B cell (primary cell): ENCODE results near the gene CLDN6. TPM values are rescaled to one million over a fixed set of nuclear protein-coding genes. Genes with fewer than 3 reads are reported as not detected.

Experiments used
- ATAC-seq: fragments of 200-7000 bp; cut with Tn5 transposase; one replicate; pipeline ENCODE4 v1.10.0; 2021; ENCODE audit warnings: low read depth, mild to moderate bottlenecking, moderate number of reproducible peaks, moderate library complexity
- CTCF ChIA-PET: fragments of 350-600 bp; sonication (Branson Sonifier 250); formaldehyde crosslinking; loops from one replicate; lab custom pipeline; 2021; ENCODE audit warnings: antibody characterized with exemption, inconsistent platforms; lab: Charles Lee
- POLR2A ChIA-PET: fragments of 350-600 bp; sonication (Branson Sonifier 250); formaldehyde crosslinking; loops from one replicate; lab custom pipeline; 2021; ENCODE audit warnings: antibody characterized with exemption; lab: Charles Lee
- DNase-seq: peaks from one replicate; pipeline ENCODE4 v3.0.0; 2013
- H2AFZ ChIP-seq: 2 replicates; pipeline ENCODE4 v1.6.1; 2012; ENCODE audit warnings: mild to moderate bottlenecking, low read depth, low read length; ENCODE audit not compliant: insufficient read depth, poor library complexity, severe bottlenecking
- H3K27ac ChIP-seq, 2 donors: 1 replicate in 1 of 2; 2 replicates in 1 of 2; pipeline ENCODE4 v1.5.1; 2012 to 2013; ENCODE audit warnings: low read length in 2 of 2, mild to moderate bottlenecking in 2 of 2, moderate library complexity in 1 of 2
- H3K27me3 ChIP-seq, 4 experiments: fragments of 200-600 bp in 1 of 4; sonication (generic) in 1 of 4; replicated peaks in 1 of 4; 1 replicate in 2 of 4; 2 replicates in 2 of 4; pipeline versions ENCODE4 v1.6.1 to v1.7.0; 2013 to 2016; ENCODE audit warnings: low read length in 3 of 4, mild to moderate bottlenecking in 2 of 4, mixed read lengths in 1 of 4, moderate library complexity in 1 of 4; ENCODE audit not compliant: insufficient read depth in 4 of 4, control insufficient read depth in 3 of 4; ENCODE audit errors: control extremely low read depth in 1 of 4
- H3K36me3 ChIP-seq, 2 experiments: replicated peaks in 1 of 2; 1 replicate in 1 of 2; 2 replicates in 1 of 2; pipeline versions ENCODE4 v1.6.1 to v1.7.1; 2013; ENCODE audit warnings: low read length in 1 of 2; ENCODE audit not compliant: insufficient read depth in 2 of 2, control insufficient read depth in 1 of 2; ENCODE audit errors: control extremely low read depth in 1 of 2, extremely low read depth in 1 of 2
- H3K4me1 ChIP-seq, 2 donors: fragments of 200-600 bp in 1 of 2; sonication (generic) in 1 of 2; 1 replicate in 1 of 2; 2 replicates in 1 of 2; pipeline versions ENCODE4 v1.5.1 to v1.6.1; 2013 to 2017; ENCODE audit warnings: low read length in 2 of 2; ENCODE audit not compliant: control insufficient read depth in 2 of 2, insufficient read depth in 2 of 2
- H3K4me2 ChIP-seq: replicated peaks from 2 replicates; pipeline ENCODE3; 2012; ENCODE audit warnings: mild to moderate bottlenecking, low read depth, low read length; ENCODE audit not compliant: poor library complexity, severe bottlenecking
- H3K4me3 ChIP-seq, 5 experiments: fragments of 200-600 bp in 1 of 5; sonication (generic) in 1 of 5; 1 replicate in 3 of 5; 2 replicates in 2 of 5; pipeline versions ENCODE4 v1.5.1 to v1.7.0; 2011 to 2016; ENCODE audit warnings: low read length in 4 of 5, mild to moderate bottlenecking in 4 of 5, low read depth in 2 of 5, control low read depth in 1 of 5, moderate library complexity in 1 of 5; ENCODE audit not compliant: insufficient read depth in 1 of 5; ENCODE audit errors: control extremely low read depth in 1 of 5, extremely low read depth in 1 of 5
- H3K79me2 ChIP-seq: fragments of 200-600 bp; sonication (generic); one replicate; pipeline ENCODE4 v1.6.0; 2016; ENCODE audit warnings: low read length; ENCODE audit not compliant: control insufficient read depth, insufficient read depth
- H3K9ac ChIP-seq: fragments of 200-600 bp; sonication (generic); 2 replicates; pipeline ENCODE4 v1.6.1; 2017; ENCODE audit warnings: mild to moderate bottlenecking, low read length, moderate library complexity
- H3K9me3 ChIP-seq, 3 donors: one replicate each; pipeline versions ENCODE4 v1.6.1 to v1.7.1; 2013; ENCODE audit warnings: low read length in 2 of 3; ENCODE audit not compliant: control insufficient read depth in 2 of 3, insufficient read depth in 1 of 3; ENCODE audit errors: control extremely low read depth in 1 of 3
- H4K20me1 ChIP-seq: 2 replicates; pipeline ENCODE4 v1.6.0; 2012; ENCODE audit warnings: mild to moderate bottlenecking, low read length; ENCODE audit not compliant: insufficient read depth, control insufficient read depth, poor library complexity, severe bottlenecking
- H3K27ac Mint-ChIP-seq: one replicate; pipeline ENCODE4 v1.8.0; 2021; ENCODE audit warnings: mixed read lengths
- H3K27me3 Mint-ChIP-seq: one replicate; pipeline ENCODE4 v1.8.0; 2021; ENCODE audit warnings: mixed read lengths
- H3K4me1 Mint-ChIP-seq: one replicate; pipeline ENCODE4 v1.8.0; 2021; ENCODE audit warnings: mixed read lengths
- H3K4me3 Mint-ChIP-seq: one replicate; pipeline ENCODE4 v1.8.0; 2021; ENCODE audit warnings: mixed read lengths
- H3K9me3 Mint-ChIP-seq: one replicate; pipeline ENCODE4 v1.8.0; 2022; ENCODE audit warnings: mixed read lengths; ENCODE audit not compliant: insufficient read depth
- EZH2 ChIP-seq: IDR thresholded peaks from 2 replicates; pipeline ENCODE4 v1.6.1; 2012; ENCODE audit warnings: borderline replicate concordance, low read depth, mild to moderate bottlenecking, moderate library complexity, low read length; ENCODE audit not compliant: insufficient read depth, poor library complexity, severe bottlenecking
- WGBS: methylation state at CpG from one replicate; pipeline ENCODE4 v1.1.5; 2013; ENCODE audit warnings: missing lambda C conversion rate; ENCODE audit not compliant: insufficient coverage; 5-methylcytosine and 5-hydroxymethylcytosine counted together
- intact Hi-C: fragments of 100-400 bp; cut with micrococcal nuclease; formaldehyde crosslinking; loops from one replicate; pipeline ENCODE4 v1.10.0; 2022
- polyA plus RNA-seq: library from polyadenylated mRNA; depleted of rRNA; stranded (reverse); fragments of >200 nt; gene quantifications from 2 replicates; pipeline ENCODE4 v1.2.3, GENCODE V29; 2012
- total RNA-seq, 2 donors: library from RNA; stranded (reverse); fragments of 120-200 nt in 1 of 2; gene quantifications; 1 replicate in 1 of 2; 2 replicates in 1 of 2; pipeline versions ENCODE4 v1.2.3 to v1.2.4, GENCODE V29; 2013 to 2022
- TF ChIP-seq, protein P1 (sequence below): fragments of 200-600 bp; IDR thresholded peaks from one replicate; pipeline ENCODE4 v1.8.0; 2022; ENCODE audit warnings: antibody characterized with exemption, mild to moderate bottlenecking

CLDN6 gene
- total and polyA plus RNA-seq, 2 donors (not counting 1 experiment from before 2014, with no cell fraction given) = not detected

DNA sequence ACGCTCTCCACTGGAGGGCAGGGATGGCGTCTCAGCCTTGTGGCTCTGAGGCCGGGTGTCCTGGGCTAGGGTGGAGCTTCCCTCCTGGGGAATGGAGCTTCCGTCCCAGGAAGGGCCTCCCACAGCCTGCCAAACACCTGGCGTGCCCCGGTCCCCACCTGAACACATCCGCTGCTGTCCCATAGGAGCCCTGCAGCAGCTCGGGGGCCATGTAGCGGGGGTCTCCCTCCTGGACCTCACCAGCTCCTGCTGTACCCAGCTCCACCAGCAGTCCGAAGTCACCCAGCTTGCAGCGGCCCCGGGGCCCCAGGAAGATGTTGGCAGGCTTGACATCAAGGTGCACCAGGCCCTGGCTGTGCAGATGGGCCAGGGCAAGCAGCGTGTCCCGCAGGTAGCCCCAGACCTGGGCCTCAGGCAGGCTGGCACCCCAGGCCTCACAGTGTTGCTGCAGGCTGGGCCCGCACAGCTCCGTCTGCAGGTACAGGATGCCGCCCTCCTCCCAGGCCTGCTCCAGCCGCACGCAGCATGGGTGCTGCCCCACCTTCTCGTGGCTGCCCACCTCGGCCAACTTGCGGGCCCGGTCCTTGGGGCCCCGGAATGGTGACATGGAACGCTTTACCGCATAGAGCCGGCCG lies 42.7 kb downstream of the CLDN6 start:
- Mint-ChIP-seq H3K9me3 (no peaks in the 10 kb centered on the region), H3K27me3 (peaks cover 4% of the 10 kb centered on the region), H3K4me3 (no peak overlapping the region), H3K4me1 (peaks cover 2% of the 10 kb centered on the region), H3K27ac (no peak overlapping the region)
- H3K4me1 ChIP-seq = peaks cover 9 to 10% of the 10 kb centered on the region in 2 donors
- no peak for ATAC-seq
- DNase-seq = no peak
- no peak overlapping the region for H2AFZ ChIP-seq
- POLR2A ChIA-PET = no interaction called here
- CTCF ChIA-PET = interaction anchor here (0.9 kb wide), 1 partner anchor 10 kb away, joined by 4 read pairs; no protein-coding TSS in a partner anchor
- no peak overlapping the region for H3K4me2 ChIP-seq
- 96% methylated on average over 28 of the region's 28 CpGs for WGBS
- TF ChIP-seq, protein P1, sequence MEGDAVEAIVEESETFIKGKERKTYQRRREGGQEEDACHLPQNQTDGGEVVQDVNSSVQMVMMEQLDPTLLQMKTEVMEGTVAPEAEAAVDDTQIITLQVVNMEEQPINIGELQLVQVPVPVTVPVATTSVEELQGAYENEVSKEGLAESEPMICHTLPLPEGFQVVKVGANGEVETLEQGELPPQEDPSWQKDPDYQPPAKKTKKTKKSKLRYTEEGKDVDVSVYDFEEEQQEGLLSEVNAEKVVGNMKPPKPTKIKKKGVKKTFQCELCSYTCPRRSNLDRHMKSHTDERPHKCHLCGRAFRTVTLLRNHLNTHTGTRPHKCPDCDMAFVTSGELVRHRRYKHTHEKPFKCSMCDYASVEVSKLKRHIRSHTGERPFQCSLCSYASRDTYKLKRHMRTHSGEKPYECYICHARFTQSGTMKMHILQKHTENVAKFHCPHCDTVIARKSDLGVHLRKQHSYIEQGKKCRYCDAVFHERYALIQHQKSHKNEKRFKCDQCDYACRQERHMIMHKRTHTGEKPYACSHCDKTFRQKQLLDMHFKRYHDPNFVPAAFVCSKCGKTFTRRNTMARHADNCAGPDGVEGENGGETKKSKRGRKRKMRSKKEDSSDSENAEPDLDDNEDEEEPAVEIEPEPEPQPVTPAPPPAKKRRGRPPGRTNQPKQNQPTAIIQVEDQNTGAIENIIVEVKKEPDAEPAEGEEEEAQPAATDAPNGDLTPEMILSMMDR = no peak
- no peak for TF ChIP-seq EZH2
- H3K27ac ChIP-seq = no peak overlapping the region
- no peaks in the 10 kb centered on the region for H3K9me3 ChIP-seq
- no peak overlapping the region for H3K9ac ChIP-seq
- H3K4me3 ChIP-seq = no peak overlapping the region
- H3K79me2 ChIP-seq = peaks cover 6% of the 10 kb centered on the region
- intact Hi-C loops = no loop called here
- H3K36me3 ChIP-seq = no peaks in the 10 kb centered on the region
- peaks cover 5% of the 10 kb centered on the region for H4K20me1 ChIP-seq
- peaks cover 0 to 15% (median 3%) of the 10 kb centered on the region in 4 experiments for H3K27me3 ChIP-seq

DNA sequence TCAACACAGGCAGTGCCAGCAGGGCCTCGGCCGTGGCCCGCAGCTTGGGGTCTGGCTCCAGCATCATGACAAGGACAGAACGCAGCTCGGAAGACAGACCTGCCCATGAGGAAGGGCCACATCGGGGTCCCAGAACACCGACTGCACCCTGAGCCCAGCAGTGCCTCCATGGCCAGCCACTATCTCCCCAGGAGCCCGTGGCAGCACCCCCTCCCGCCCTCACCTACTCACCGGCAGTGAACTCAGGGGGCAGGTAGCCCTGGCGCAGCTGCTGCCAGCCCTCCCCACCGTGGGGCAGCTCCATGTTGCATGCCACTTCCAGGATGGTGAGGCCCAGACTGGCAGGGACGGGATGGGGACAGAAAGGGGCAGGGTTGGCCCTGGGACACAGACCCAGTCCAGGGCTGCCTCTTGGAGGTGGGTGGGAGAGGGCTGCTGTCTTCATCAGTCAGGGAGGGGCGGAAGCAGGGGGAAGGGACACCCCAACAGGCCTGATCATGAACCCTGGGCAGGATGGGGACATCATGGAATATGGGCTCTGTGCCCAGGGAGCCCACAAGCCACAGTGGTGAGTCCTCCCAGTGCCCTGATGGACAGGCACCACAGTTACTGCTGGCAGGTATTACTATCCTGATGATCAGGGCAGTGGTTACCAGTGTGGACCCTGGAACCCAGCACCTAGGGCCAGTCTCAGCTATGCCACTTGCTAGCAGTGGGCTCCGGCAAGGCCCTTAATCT lies 43.5 kb downstream of the CLDN6 start:
- no peak overlapping the region for H3K4me3 ChIP-seq
- Mint-ChIP-seq H3K4me3 (no peak overlapping the region), H3K27ac (no peak overlapping the region), H3K27me3 (peaks cover 4% of the 10 kb centered on the region), H3K4me1 (peaks cover 2% of the 10 kb centered on the region), H3K9me3 (no peaks in the 10 kb centered on the region)
- TF ChIP-seq, protein P1 = no peak
- TF ChIP-seq EZH2 = no peak
- intact Hi-C loops = no loop called here
- H3K9me3 ChIP-seq = no peaks in the 10 kb centered on the region
- peaks cover 0 to 13% (median 2%) of the 10 kb centered on the region in 4 experiments for H3K27me3 ChIP-seq
- no peak overlapping the region for H3K27ac ChIP-seq
- no peaks in the 10 kb centered on the region for H3K36me3 ChIP-seq
- peaks cover under 1% of the 10 kb centered on the region for H4K20me1 ChIP-seq
- 95% methylated on average over 14 of the region's 15 CpGs for WGBS
- no peaks in the 10 kb centered on the region for H3K79me2 ChIP-seq
- no peak overlapping the region for H3K4me2 ChIP-seq
- ChIA-PET CTCF (interaction anchor here (0.9 kb wide), 1 partner anchor 9 kb away, joined by 4 read pairs; no protein-coding TSS in a partner anchor), POLR2A (interaction anchor here (0.6 kb wide), 1 partner anchor 85 kb away, joined by 9 read pairs; no protein-coding TSS in a partner anchor)
- peaks cover 10% of the 10 kb centered on the region in 2 donors for H3K4me1 ChIP-seq
- ATAC-seq (no peak), DNase-seq (no peak)
- H2AFZ ChIP-seq = no peak overlapping the region
- H3K9ac ChIP-seq = no peak overlapping the region
